Transverse colon (tissue), 4 donors: ENCODE measurements around the gene LGI4.

Experiments
- EP300 ChIP-seq: sonication (generic); formaldehyde crosslinking; IDR thresholded peaks from one replicate; pipeline ENCODE4 v1.6.1; 2017; ENCODE audit warnings: antibody characterized with exemption, low read depth
- POLR2AphosphoS5 ChIP-seq, 3 donors: sonication (generic); formaldehyde crosslinking; IDR thresholded peaks; one replicate each; pipeline ENCODE4 v1.6.1; 2016; ENCODE audit warnings: antibody characterized with exemption in 3 of 3
- TF ChIP-seq, protein P1 (sequence below), 5 experiments: fragments of 200-600 bp in 3 of 5; fragments of 450-650 bp in 2 of 5; sonication (generic) in 3 of 5; IDR thresholded peaks; 1 replicate in 2 of 5; 2 replicates in 3 of 5; pipeline ENCODE4 v1.5.1; 2016 to 2017; ENCODE audit warnings: antibody characterized with exemption in 5 of 5, inconsistent platforms in 3 of 5, mild to moderate bottlenecking in 2 of 5, moderate library complexity in 1 of 5

DNA sequence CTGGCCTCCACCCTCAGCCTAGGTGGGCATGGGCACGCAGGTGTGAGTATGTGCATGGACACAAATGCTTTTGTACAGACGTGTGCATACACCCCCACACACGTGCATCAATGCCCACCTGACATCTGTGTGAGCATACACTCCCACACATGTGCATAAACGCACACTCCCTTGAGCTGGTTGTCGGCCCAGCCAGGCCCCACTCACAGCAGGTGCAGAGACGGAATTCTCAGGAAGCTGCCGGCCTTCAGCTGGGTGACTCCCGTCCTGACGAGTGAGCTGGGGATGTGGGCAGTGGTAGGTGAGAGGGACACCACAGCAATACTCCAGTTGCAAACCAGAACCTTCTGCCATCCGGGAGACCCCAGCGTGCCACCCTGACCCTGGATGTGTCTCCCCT is 1.0 kb downstream of the LGI4 start:
- TF ChIP-seq, protein P1, sequence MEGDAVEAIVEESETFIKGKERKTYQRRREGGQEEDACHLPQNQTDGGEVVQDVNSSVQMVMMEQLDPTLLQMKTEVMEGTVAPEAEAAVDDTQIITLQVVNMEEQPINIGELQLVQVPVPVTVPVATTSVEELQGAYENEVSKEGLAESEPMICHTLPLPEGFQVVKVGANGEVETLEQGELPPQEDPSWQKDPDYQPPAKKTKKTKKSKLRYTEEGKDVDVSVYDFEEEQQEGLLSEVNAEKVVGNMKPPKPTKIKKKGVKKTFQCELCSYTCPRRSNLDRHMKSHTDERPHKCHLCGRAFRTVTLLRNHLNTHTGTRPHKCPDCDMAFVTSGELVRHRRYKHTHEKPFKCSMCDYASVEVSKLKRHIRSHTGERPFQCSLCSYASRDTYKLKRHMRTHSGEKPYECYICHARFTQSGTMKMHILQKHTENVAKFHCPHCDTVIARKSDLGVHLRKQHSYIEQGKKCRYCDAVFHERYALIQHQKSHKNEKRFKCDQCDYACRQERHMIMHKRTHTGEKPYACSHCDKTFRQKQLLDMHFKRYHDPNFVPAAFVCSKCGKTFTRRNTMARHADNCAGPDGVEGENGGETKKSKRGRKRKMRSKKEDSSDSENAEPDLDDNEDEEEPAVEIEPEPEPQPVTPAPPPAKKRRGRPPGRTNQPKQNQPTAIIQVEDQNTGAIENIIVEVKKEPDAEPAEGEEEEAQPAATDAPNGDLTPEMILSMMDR (IDR thresholded peaks at IDR 0.05): no peak
- TF ChIP-seq EP300 (no peak), POLR2AphosphoS5 (IDR thresholded peaks at IDR 0.05) (no peak)
